C4-2B (cell line): ENCODE data around the gene TLR1.

Experiments
- CTCF ChIP-seq: fragments of 450-650 bp; conservative IDR thresholded peaks from 2 replicates; pipeline ENCODE4 v1.5.1; 2017; ENCODE audit warnings: mild to moderate bottlenecking
- ZFX ChIP-seq: fragments of 450-650 bp; IDR thresholded peaks from 2 replicates; pipeline ENCODE4 v1.6.1; 2017

- TF ChIP-seq CTCF (no peak), ZFX (no peak)
Observed at GRCh38 chr4:38832206-38832605, 27.6 kb upstream of the TLR1 start.
